ENCODE data around the gene ANO6.
"Not testable (repeated sequence)": the region's sequence is repeated elsewhere in the genome, so short reads cannot be mapped to it uniquely, and the experiment has no call there.

The ANO6 gene

DNA sequence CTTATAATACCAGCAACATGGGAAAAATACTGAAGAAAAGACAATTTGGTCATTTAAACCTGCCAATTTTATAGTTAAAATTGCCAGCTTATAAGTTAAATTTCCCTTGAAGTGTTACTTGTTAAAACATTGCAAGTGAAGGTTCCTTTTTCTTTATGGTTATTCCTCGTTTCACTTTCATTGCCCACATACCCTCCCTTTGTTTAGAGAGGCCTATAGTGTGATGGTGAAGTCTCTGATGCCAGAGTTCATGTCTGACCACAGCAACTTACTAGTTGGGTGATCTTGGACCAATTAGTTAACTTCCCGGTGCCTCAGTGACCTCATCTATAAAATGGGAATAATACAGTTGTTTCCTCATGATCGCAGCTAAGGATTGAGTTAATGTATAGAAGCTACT lies 173.5 kb downstream of the ANO6 start:
- peaks cover 6% of the 10 kb centered on the region for H3K9me3 Mint-ChIP-seq
- ATAC-seq = no peak
- H3K4me3 Mint-ChIP-seq = no peak overlapping the region
- peaks cover 59% of the 10 kb centered on the region for H3K36me3 Mint-ChIP-seq
- H3K27me3 Mint-ChIP-seq = no peaks in the 10 kb centered on the region
- no peaks in the 10 kb centered on the region for H3K4me1 Mint-ChIP-seq
- H3K27ac Mint-ChIP-seq = no peak overlapping the region

DNA sequence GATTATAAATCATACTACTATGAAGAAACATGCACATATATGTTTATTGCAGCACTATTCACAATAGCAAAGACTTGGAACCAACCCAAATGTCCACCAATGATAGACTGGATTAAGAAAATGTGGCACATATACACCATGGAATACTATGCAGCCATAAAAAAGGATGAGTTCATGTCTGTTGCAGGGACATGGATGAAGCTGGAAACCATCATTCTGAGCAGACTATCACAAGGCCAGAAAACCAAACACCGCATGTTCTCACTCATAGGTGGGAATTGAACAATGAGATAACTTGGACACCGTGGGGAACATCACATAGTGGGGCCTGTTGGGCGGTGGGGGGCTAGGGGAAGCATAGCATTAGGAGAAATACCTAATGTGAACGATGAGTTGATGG lies 181.6 kb downstream of the ANO6 start:
- not testable (repeated sequence) for ATAC-seq, H3K4me1 Mint-ChIP-seq, H3K27me3 Mint-ChIP-seq, H3K4me3 Mint-ChIP-seq, H3K27ac Mint-ChIP-seq
- peaks cover 52% of the 10 kb centered on the region for H3K36me3 Mint-ChIP-seq
- H3K9me3 Mint-ChIP-seq = peaks cover 20% of the 10 kb centered on the region

DNA sequence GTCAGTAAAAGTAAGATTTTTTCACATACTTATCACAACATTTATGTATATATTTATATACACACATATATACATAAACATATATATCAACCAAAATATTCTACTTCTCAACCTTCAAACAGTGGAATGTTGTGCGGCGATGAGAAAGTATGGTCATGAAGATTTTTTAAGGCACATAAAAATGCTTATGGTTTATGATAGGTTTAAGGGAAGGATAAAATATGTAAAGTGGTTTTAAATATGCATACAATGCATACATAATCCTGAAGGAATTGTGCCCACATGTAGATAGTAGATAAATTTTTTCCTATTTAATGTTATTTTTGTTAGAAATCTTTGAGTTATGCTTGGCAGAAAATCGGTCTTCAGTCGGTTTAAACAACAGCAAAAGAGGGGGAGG lies 182.7 kb downstream of the ANO6 start:
- H3K36me3 Mint-ChIP-seq = peaks cover 51% of the 10 kb centered on the region
- peaks cover 17% of the 10 kb centered on the region for H3K9me3 Mint-ChIP-seq
- H3K27ac Mint-ChIP-seq = no peak overlapping the region
- no peaks in the 10 kb centered on the region for H3K4me1 Mint-ChIP-seq
- no peak for ATAC-seq
- no peaks in the 10 kb centered on the region for H3K27me3 Mint-ChIP-seq
- H3K4me3 Mint-ChIP-seq = no peak overlapping the region

DNA sequence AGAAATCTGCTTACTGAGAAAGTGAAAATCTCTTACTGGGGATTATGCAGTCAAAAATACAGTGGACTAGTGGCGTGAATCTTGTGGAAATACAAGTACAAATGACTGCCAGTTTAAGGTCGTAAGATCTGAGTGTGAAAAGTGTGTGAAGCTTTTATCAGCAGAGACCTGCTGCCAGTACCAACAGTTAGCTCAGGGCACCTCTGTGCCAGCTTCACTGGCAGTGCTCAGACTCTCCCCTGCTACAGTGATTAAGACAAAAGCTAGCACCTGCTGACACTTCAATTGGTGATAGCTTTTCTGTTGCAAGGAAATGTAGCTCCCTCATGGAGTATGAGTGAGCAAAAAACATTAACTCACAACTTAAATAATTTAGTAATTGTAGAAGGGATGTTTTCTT lies 185.1 kb downstream of the ANO6 start:
- Mint-ChIP-seq H3K4me3 (no peak overlapping the region), H3K4me1 (no peaks in the 10 kb centered on the region), H3K27ac (no peak overlapping the region), H3K9me3 (peaks cover 9% of the 10 kb centered on the region), H3K27me3 (no peaks in the 10 kb centered on the region), H3K36me3 (peaks cover 49% of the 10 kb centered on the region)
- no peak for ATAC-seq

DNA sequence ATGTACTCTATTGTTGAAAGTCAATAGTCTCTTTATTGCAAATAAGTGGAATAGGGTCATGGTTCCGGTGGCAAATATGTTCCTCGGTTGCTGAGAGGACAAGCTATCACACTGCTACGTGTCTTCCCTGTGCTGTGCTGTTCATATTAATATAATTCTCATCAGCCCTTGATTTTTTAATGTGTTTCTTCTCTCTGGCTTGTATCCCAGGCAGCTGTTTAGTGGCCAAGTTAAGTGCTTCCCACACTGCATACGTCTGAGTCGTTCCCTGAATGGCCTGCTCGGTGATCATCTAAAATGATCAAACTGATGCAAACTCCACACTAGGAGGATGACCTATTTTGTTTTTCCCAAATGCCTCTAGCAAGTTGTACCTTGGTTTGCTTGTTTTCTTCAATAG lies 186.4 kb downstream of the ANO6 start:
- no peak for ATAC-seq
- Mint-ChIP-seq H3K4me3 (no peak overlapping the region), H3K9me3 (no peaks in the 10 kb centered on the region), H3K36me3 (peaks cover 47% of the 10 kb centered on the region), H3K27me3 (no peaks in the 10 kb centered on the region), H3K27ac (no peak overlapping the region), H3K4me1 (no peaks in the 10 kb centered on the region)

DNA sequence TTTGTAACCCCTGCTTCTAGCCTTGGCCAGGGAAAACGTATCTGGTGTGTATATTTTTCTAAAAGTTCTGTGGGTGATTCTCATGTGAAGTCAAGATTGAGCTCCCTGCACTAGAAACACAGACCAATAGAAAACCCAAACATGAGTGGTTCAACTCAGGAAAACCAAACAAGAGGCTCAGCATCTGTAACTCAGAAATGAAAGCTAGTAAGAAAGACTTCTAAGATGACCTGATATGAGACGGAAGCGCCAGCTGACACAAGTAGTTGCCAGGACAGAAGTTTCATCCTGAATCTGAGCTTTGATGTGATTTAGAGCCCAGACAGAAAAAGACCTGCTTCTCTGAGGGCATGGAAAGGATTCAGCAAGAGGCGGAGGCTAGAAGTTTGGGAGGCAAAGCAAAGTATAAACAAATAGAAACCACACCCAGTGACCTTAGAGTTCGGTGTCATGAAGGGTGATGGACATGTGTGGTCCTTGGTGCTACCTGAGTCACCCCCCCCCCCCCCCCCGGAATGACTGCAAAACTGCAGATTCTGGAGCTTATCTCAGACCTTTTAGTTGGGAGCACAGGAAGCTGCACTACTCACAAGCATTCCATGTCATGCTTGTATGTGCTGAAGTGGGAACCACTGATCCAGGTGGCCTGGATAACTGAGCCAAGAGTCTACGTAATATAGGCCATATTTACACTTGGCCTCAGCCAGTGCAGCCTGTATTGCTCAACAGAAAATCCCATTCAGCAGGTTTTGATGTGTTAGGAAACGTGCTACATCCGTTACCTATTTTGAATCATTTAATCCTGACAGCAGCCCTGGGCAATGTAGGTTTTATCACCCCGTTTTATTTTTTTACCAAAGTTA lies 191.3 kb downstream of the ANO6 start:
- Mint-ChIP-seq H3K4me1 (no peaks in the 10 kb centered on the region), H3K27me3 (no peaks in the 10 kb centered on the region), H3K9me3 (no peaks in the 10 kb centered on the region), H3K27ac (no peak overlapping the region), H3K36me3 (peaks cover 45% of the 10 kb centered on the region), H3K4me3 (no peak overlapping the region)
- ATAC-seq = no peak

DNA sequence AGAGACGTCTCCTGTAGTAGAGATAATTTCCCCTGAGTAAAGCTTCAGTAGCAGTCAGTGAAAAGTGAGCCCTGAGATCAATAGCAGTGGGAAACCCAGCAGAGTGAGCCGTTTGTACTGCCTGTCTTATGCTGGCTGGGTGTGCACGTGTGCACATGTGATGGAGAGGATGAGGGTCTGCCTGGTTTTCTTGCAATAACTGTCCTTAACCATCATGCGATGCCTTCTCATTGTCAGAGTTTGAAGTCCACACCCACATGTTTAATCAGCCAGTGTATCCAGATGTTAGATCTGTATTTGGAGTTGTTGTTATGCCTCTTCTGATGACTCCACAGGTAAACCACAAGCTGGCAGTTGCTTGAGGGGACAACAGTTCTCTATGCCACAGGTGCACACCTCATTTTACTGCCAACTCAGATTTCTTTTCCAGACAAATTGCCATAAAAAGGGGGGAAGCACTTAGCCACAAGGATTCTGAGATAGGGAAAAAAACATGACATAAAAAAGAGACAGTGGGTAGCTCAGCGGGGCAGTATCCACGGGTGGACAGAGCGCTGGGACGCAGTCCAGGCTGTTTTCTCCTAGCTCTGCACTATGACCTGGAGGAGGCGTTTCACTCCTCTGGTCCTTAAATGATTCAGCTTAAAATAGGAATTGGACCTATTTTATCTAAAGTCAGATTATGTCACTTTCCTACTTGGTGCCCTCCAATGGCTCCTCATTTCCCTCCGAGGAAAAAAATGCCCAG lies 192.3 kb downstream of the ANO6 start:
- H3K27me3 Mint-ChIP-seq = no peaks in the 10 kb centered on the region
- H3K27ac Mint-ChIP-seq = no peak overlapping the region
- no peak for ATAC-seq
- no peak overlapping the region for H3K4me3 Mint-ChIP-seq
- H3K36me3 Mint-ChIP-seq = peaks cover 36% of the 10 kb centered on the region
- no peaks in the 10 kb centered on the region for H3K4me1 Mint-ChIP-seq
- no peaks in the 10 kb centered on the region for H3K9me3 Mint-ChIP-seq

DNA sequence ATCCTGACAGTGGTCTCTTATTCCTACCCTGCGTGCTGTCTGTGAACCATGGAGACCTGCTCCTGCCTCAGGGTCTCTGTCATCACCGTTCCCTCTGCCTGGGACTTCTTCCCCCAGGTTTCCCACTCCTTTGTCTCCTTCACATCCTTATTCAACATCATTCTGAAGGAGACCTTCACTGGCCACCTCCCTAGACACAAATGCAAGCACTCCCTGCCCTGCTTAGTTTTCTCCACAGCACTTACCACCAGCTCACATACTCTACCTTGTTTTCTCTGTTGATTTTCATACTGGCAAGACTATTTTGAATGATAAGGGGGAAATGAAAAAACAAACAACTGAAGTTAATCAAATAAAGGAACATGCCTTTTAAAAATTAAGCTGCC lies 192.8 kb downstream of the ANO6 start:
- Mint-ChIP-seq H3K4me3 (no peak overlapping the region), H3K27me3 (no peaks in the 10 kb centered on the region), H3K4me1 (no peaks in the 10 kb centered on the region), H3K9me3 (no peaks in the 10 kb centered on the region), H3K36me3 (peaks cover 33% of the 10 kb centered on the region), H3K27ac (no peak overlapping the region)
- ATAC-seq = no peak

DNA sequence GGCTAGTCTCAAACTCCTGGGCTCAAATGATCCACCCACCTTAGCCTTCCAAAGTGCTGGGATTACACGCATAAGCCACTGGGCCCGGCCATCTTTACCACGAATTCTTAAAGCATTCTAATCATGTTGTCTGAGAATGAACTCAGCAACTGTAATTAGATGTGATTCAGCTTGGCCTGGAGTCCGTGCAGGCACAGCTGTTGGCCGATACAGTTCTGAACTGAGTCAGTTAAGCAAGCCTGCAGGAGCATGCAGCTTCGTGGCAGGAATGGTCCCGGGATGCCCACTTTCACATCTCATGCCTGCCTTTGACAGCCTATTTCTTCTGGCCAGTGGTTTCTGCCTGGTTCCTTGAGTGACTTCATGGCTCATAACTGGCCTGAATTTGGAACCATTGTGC lies 194.1 kb downstream of the ANO6 start:
- no peak overlapping the region for H3K27ac Mint-ChIP-seq
- no peaks in the 10 kb centered on the region for H3K9me3 Mint-ChIP-seq
- ATAC-seq = no peak
- H3K27me3 Mint-ChIP-seq = no peaks in the 10 kb centered on the region
- H3K4me3 Mint-ChIP-seq = no peak overlapping the region
- no peaks in the 10 kb centered on the region for H3K4me1 Mint-ChIP-seq
- peaks cover 25% of the 10 kb centered on the region for H3K36me3 Mint-ChIP-seq

DNA sequence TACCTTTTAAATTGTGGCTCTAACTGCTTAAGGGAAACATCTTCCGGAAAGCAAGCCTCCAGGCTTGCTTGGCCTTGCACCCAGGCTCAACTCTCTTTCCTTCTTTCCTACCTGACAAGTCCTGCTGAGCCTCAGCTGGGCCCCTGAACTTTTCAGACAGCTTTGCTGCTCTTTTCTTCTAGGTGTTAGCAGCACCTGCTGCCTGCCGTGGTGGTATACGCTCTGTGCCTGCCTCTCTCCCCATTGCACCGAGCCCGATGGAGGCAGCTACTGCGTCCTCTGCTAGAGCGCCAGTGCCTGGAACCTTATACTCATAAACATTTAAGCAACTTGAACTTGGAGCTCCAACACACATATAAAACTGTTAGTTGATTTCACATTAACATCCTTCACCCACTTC lies 195.7 kb downstream of the ANO6 start:
- no peak for ATAC-seq
- Mint-ChIP-seq H3K27ac (no peak overlapping the region), H3K27me3 (no peaks in the 10 kb centered on the region), H3K9me3 (no peaks in the 10 kb centered on the region), H3K36me3 (peaks cover 24% of the 10 kb centered on the region), H3K4me1 (peaks cover 8% of the 10 kb centered on the region), H3K4me3 (no peak overlapping the region)

DNA sequence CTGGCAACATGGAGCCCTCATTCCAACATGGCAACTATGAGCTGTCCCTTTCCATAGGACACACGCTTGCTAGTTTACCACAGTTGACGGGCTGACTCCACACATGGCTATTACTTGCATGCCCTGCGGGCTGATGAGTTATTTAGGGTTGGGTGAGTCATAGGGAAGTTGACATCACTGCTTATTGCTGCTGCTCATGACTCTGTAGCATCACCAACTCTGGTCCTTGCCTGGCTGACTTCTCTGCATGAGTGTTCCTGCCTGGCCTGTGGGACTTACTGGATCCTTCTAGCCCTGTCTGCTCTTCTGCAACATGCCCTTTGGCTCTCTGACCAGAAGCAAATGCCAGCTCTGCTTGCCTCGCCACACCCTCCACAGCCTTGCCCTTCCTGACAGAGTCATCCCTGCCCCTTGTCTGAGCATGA lies 199.5 kb downstream of the ANO6 start:
- Mint-ChIP-seq H3K27ac (no peak overlapping the region), H3K4me3 (no peak overlapping the region), H3K27me3 (no peaks in the 10 kb centered on the region), H3K36me3 (peaks cover 13% of the 10 kb centered on the region), H3K9me3 (no peaks in the 10 kb centered on the region), H3K4me1 (peaks cover 8% of the 10 kb centered on the region)
- peak; percentile 93 for ATAC-seq

DNA sequence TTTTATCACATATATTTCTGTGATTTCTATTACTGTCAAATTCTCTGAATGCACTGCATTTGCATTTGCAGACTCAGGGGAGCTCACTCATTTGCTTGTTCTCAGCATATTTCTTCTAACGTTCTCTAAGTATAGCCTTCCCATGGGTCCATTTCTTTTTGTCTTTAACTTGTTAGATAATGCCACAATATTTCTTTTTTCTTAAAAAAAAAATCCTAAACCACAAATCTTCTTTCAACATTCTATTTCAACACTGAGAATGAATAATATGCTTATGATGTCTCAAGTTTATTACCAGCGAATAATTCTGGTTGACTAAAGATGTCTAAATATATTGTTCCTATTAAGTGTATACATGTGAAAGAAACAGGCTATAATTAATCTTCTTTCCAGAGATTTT lies 200.2 kb downstream of the ANO6 start:
- H3K4me3 Mint-ChIP-seq = no peak overlapping the region
- H3K36me3 Mint-ChIP-seq = peaks cover 17% of the 10 kb centered on the region
- peaks cover 8% of the 10 kb centered on the region for H3K4me1 Mint-ChIP-seq
- no peaks in the 10 kb centered on the region for H3K9me3 Mint-ChIP-seq
- no peak for ATAC-seq
- H3K27me3 Mint-ChIP-seq = no peaks in the 10 kb centered on the region
- H3K27ac Mint-ChIP-seq = no peak overlapping the region

DNA sequence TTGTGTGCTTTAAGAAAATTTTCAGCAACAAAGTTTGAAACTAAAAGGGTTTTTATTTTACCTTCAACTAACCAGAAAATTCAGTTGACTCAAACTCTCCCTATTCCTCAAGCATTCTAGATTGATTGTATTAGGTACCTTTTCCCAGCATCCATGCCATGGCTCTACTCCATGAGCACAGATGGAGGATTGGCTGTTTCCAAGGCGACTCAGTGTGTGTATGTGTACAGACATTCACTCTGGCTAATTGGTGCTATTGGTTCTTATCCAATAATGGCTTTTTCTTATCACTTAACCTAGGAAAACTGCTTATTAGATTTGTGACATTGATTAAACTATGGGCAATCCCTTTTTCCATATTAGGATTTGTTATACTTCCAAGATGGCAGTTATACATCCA lies 202.6 kb downstream of the ANO6 start:
- no peak overlapping the region for H3K27ac Mint-ChIP-seq
- no peaks in the 10 kb centered on the region for H3K9me3 Mint-ChIP-seq
- peaks cover 27% of the 10 kb centered on the region for H3K36me3 Mint-ChIP-seq
- peaks cover 8% of the 10 kb centered on the region for H3K4me1 Mint-ChIP-seq
- H3K4me3 Mint-ChIP-seq = no peak overlapping the region
- ATAC-seq = no peak
- no peaks in the 10 kb centered on the region for H3K27me3 Mint-ChIP-seq

DNA sequence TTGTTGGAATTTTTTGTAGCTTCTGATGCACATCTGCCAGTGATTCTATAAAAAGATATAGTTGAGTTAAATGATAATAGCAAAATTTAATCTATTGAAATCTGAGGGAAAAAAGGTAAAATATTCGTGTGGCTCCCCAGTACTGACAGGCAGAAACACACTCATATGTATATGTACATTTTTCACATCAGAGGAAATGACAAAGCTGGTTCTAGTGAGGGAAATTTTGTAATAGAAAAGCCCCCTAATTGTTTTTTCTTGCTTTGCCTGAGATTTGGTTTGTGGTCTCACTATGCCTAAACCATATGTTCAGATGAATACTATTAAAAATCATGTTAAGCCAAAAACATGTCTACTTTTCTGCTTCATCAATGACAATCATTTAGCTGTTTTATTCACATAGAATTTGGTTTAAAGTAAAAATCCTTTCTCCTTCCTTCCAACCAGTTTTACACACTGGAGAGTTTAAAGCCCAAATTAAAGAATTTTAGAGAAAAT lies 203.5 kb downstream of the ANO6 start:
- Mint-ChIP-seq H3K27ac (no peak overlapping the region), H3K36me3 (peaks cover 35% of the 10 kb centered on the region), H3K4me1 (peaks cover 8% of the 10 kb centered on the region), H3K9me3 (no peaks in the 10 kb centered on the region), H3K27me3 (no peaks in the 10 kb centered on the region), H3K4me3 (no peak overlapping the region)
- no peak for ATAC-seq

DNA sequence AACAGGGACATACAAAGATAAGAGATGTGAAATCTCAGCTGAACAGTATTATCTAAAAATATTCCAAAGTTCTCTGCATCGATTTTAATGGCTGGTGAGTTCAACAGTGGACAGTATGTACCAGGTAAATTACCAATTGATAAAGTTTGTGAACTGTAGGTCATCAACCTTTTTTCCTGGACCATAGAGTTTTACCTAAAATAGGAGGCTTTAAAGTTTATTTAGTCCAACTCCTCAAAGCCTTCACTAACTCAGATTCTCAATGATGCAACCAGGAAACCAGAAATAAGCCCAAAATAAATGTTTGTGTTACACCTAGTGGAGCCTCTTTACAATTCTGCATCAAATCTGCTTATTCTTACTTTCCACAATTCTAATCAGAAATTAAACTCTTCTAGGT lies 205.8 kb downstream of the ANO6 start:
- H3K27ac Mint-ChIP-seq = no peak overlapping the region
- H3K4me1 Mint-ChIP-seq = no peaks in the 10 kb centered on the region
- no peak for ATAC-seq
- no peak overlapping the region for H3K4me3 Mint-ChIP-seq
- H3K36me3 Mint-ChIP-seq = peaks cover 43% of the 10 kb centered on the region
- H3K9me3 Mint-ChIP-seq = no peaks in the 10 kb centered on the region
- H3K27me3 Mint-ChIP-seq = no peaks in the 10 kb centered on the region

DNA sequence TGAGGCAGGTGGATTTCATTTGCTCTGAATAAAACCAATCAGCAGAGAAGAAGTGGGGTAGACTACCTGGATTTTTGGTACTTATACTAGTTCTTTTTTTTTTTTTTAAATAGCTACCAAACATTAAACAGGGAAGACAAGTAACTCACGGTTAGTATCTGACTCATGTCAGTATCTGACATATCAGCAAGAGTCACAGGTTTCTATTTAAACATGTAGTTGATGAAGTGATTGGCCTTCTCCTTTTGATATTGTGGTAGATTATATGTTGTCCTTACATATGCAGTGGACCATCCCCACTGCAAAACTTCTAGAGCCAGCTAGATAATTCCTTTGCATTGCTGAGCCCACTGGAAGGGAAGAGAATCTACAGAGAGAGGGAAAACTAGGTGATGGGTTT lies 208.0 kb downstream of the ANO6 start:
- Mint-ChIP-seq H3K4me1 (no peaks in the 10 kb centered on the region), H3K9me3 (peaks cover 3% of the 10 kb centered on the region), H3K27me3 (no peaks in the 10 kb centered on the region), H3K36me3 (peaks cover 62% of the 10 kb centered on the region), H3K27ac (no peak overlapping the region), H3K4me3 (no peak overlapping the region)
- ATAC-seq = no peak

Measured in stimulated activated memory B cell treated with anti-CD40 and anti-IgM and Interleukin-4, amounts not matched to agents 10 μg/mL and 1 μg/mL and 100 μg/mL, for 72 hours (primary cell).